Measurements from ENCODE around the gene RAB33B.

RAB33B gene

GRCh38 chr4:139523076-139523475 is 69.2 kb downstream of the RAB33B start:
- DNase-seq (ENCODE audit: extremely low spot score): no peak
- TF ChIP-seq ARNT (IDR thresholded peaks at IDR 0.05): no peak
- no peak for TF ChIP-seq ELF4 (IDR thresholded peaks at IDR 0.05)
- no peak for TF ChIP-seq TARDBP (IDR thresholded peaks at IDR 0.05)
- no peak for TF ChIP-seq BHLHE40 (IDR thresholded peaks at IDR 0.05; ENCODE audit: borderline replicate concordance)
- no peak for TF ChIP-seq CTBP1 (IDR thresholded peaks at IDR 0.05; ENCODE audit: borderline replicate concordance)
- TF ChIP-seq ZNF384 (IDR thresholded peaks at IDR 0.05): no peak
- no peak for TF ChIP-seq PKNOX1 (IDR thresholded peaks at IDR 0.05)
- TF ChIP-seq LEF1 (IDR thresholded peaks at IDR 0.05; ENCODE audit: borderline replicate concordance): no peak
- TF ChIP-seq SP1 (IDR thresholded peaks at IDR 0.05): no peak
- no peak for TF ChIP-seq FOXM1 (IDR thresholded peaks at IDR 0.05; ENCODE audit: borderline replicate concordance)
- TF ChIP-seq HDGF (IDR thresholded peaks at IDR 0.05; ENCODE audit: borderline replicate concordance): no peak
- TF ChIP-seq NFRKB (IDR thresholded peaks at IDR 0.05): no peak
- no peak for TF ChIP-seq L3MBTL2 (conservative IDR thresholded peaks at IDR 0.05)
- TF ChIP-seq SUZ12 (IDR thresholded peaks at IDR 0.05): no peak
- TF ChIP-seq FOXK2 (IDR thresholded peaks at IDR 0.05): no peak
- no peak for TF ChIP-seq FOXA1 (IDR thresholded peaks at IDR 0.05)
- POLR2A ChIA-PET: no interaction called here
- CTCF ChIA-PET: interaction anchor here (0.5 to 1.1 kb wide), 3 partner anchors 17 to 294 kb away, joined by 3 to 5 read pairs (median 4); no protein-coding TSS in a partner anchor

- POLR2A ChIA-PET: interaction anchor here (1.7 kb wide), 1 partner anchor 32 kb away, joined by 6 read pairs; the partner anchor contains the start of gene SETD7
- TF ChIP-seq BHLHE40 (IDR thresholded peaks at IDR 0.05; ENCODE audit: borderline replicate concordance): no peak
- TF ChIP-seq FOXM1 (IDR thresholded peaks at IDR 0.05; ENCODE audit: borderline replicate concordance): no peak
- no peak for TF ChIP-seq NFRKB (IDR thresholded peaks at IDR 0.05)
- no peak for TF ChIP-seq PKNOX1 (IDR thresholded peaks at IDR 0.05)
- no peak for TF ChIP-seq FOXA1 (IDR thresholded peaks at IDR 0.05)
- TF ChIP-seq ELF4 (IDR thresholded peaks at IDR 0.05): no peak
- TF ChIP-seq ZNF384 (IDR thresholded peaks at IDR 0.05): no peak
- TF ChIP-seq ARNT (IDR thresholded peaks at IDR 0.05): no peak
- no peak for TF ChIP-seq FOXK2 (IDR thresholded peaks at IDR 0.05)
- TF ChIP-seq SP1 (IDR thresholded peaks at IDR 0.05): no peak
- TF ChIP-seq HDGF (IDR thresholded peaks at IDR 0.05; ENCODE audit: borderline replicate concordance): no peak
- TF ChIP-seq CTBP1 (IDR thresholded peaks at IDR 0.05; ENCODE audit: borderline replicate concordance): no peak
- no peak for TF ChIP-seq L3MBTL2 (conservative IDR thresholded peaks at IDR 0.05)
- TF ChIP-seq TARDBP (IDR thresholded peaks at IDR 0.05): no peak
- TF ChIP-seq LEF1 (IDR thresholded peaks at IDR 0.05; ENCODE audit: borderline replicate concordance): no peak
- TF ChIP-seq SUZ12 (IDR thresholded peaks at IDR 0.05): no peak
- DNase-seq (ENCODE audit: extremely low spot score): no peak
- CTCF ChIA-PET: no interaction called here
These were observed 70.2 kb downstream of the RAB33B start for GRCh38 chr4:139524062-139524631.

GRCh38 chr4:139525414-139525813 is 71.5 kb downstream of the RAB33B start:
- no peak for DNase-seq (ENCODE audit: extremely low spot score)
- no peak for TF ChIP-seq HDGF (IDR thresholded peaks at IDR 0.05; ENCODE audit: borderline replicate concordance)
- ChIA-PET CTCF (no interaction called here), POLR2A (interaction anchor here (0.6 kb wide), 1 partner anchor 15 kb away, joined by 4 read pairs; no protein-coding TSS in a partner anchor)

Data from HEK293T (cell line).